Measurements from ENCODE around the gene ATP8B1. TPM values are rescaled to one million over a fixed set of nuclear protein-coding genes. Genes with fewer than 3 reads are reported as not detected.
A peak's percentile ranks its signal among the peaks of the same experiment; 100 is the strongest.

Gene ATP8B1
- total and polyA plus RNA-seq, 2 donors (not counting 3 experiments of a cell fraction or from before 2014, with no cell fraction given), result 49.3 to 100 TPM

- dilution Hi-C loops (cut with MboI; ENCODE audit: extremely low pct_ligation_motif_present, low sequenced_read_pairs), result no loop called here
- FAIRE-seq (no peak), DNase-seq (ENCODE audit: low read depth, low spot score) (no peak)
- BruUV-seq (replicated peaks), result no TSS peak
- Histone ChIP-seq H4K20me1 (replicated peaks; ENCODE audit: control insufficient read depth, extremely low read depth, insufficient read depth, low read length) (no peaks in the 10 kb centered on the region), H3K9me1 (replicated peaks; ENCODE audit: control insufficient read depth, extremely low read depth, insufficient read depth, low read length) (no peaks in the 10 kb centered on the region), H3K9ac (replicated peaks; ENCODE audit: extremely low read depth, insufficient read depth, low read length) (no peak overlapping the region), H3K27me3 (ENCODE audit: control insufficient read depth in 2 of 2, insufficient read depth in 2 of 2, low read length in 2 of 2) (no peaks in the 10 kb centered on the region), H3K79me2 (ENCODE audit: control insufficient read depth, insufficient read depth, low read length) (peaks cover 70% of the 10 kb centered on the region), H2AFZ (ENCODE audit: low read depth, low read length) (no peak overlapping the region), H3K4me1 (ENCODE audit: control insufficient read depth, extremely low read depth, insufficient read depth, low read length) (peaks cover 90% of the 10 kb centered on the region), H3K4me3 (replicated peaks in 1 of 3; ENCODE audit: insufficient read depth in 1 of 3, low read depth in 1 of 3, low read length in 3 of 3) (no peak overlapping the region), H3K4me2 (ENCODE audit: insufficient read depth, low read length) (no peak overlapping the region), H3K9me3 (replicated peaks; ENCODE audit: control insufficient read depth, insufficient read depth, low read length) (no peaks in the 10 kb centered on the region), H3K36me3 (ENCODE audit: control insufficient read depth in 2 of 2, extremely low read depth in 1 of 2, insufficient read depth in 2 of 2, low read length in 2 of 2) (no peaks in the 10 kb centered on the region), H3K27ac (ENCODE audit: insufficient read depth, low read depth, low read length) (peak overlapping the region; percentile 22)
- ChIA-PET CTCF (interaction anchor here (1.2 kb wide), 1 partner anchor 16 kb away, joined by 3 read pairs; no protein-coding TSS in a partner anchor), POLR2A (interaction anchor here (2.0 kb wide), 1 partner anchor 11 kb away, joined by 10 read pairs; no protein-coding TSS in a partner anchor)
- intact Hi-C loops (cut with micrococcal nuclease), result loop anchor here (10.0 kb wide), 1 partner anchor 259 kb away; the partner anchor contains the start of gene NEDD4L
- TF ChIP-seq FOS (IDR thresholded peaks at IDR 0.05; ENCODE audit: borderline replicate concordance, insufficient read depth, low read length) (no peak), GATA2 (IDR thresholded peaks at IDR 0.05; ENCODE audit: insufficient read depth, insufficient read length, low read depth, low read length) (no peak), CTCF (IDR thresholded peaks at IDR 0.05; ENCODE audit: extremely low read depth in 1 of 2, insufficient read depth in 1 of 2, low read depth in 1 of 2, low read length in 2 of 2) (no peak), EZH2 (IDR thresholded peaks at IDR 0.05; ENCODE audit: borderline replicate concordance, low read depth, low read length, severe bottlenecking) (no peak), MYC (IDR thresholded peaks at IDR 0.05; ENCODE audit: low read depth, low read length) (no peak)
These were observed 17.2 kb downstream of the ATP8B1 start for GRCh38 chr18:57785751-57786437.

Data from endothelial cell of umbilical vein (primary cell).